Measurements from ENCODE around the gene FGD6.

DNA sequence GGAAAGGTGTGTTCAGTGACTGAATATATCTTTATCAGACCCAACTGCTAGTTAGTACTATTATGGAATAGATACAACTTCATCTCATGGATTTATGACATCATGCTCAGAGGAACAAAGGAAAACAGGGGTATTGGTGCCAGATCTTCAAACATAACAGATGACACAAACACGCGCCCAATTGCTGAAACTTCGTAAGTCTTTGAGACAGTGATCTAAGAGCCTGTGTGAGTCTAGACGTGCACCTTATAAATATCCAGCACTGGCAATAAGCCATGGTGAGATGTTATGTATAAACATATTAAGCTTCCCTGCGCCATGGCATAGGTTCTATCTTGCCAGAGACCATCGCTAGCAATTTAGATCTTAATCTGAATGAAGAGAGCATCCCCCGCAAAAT is 101.6 kb downstream of the FGD6 start:
- no peak for TF ChIP-seq CTCF (IDR thresholded peaks at IDR 0.05)
- TF ChIP-seq, protein P1, sequence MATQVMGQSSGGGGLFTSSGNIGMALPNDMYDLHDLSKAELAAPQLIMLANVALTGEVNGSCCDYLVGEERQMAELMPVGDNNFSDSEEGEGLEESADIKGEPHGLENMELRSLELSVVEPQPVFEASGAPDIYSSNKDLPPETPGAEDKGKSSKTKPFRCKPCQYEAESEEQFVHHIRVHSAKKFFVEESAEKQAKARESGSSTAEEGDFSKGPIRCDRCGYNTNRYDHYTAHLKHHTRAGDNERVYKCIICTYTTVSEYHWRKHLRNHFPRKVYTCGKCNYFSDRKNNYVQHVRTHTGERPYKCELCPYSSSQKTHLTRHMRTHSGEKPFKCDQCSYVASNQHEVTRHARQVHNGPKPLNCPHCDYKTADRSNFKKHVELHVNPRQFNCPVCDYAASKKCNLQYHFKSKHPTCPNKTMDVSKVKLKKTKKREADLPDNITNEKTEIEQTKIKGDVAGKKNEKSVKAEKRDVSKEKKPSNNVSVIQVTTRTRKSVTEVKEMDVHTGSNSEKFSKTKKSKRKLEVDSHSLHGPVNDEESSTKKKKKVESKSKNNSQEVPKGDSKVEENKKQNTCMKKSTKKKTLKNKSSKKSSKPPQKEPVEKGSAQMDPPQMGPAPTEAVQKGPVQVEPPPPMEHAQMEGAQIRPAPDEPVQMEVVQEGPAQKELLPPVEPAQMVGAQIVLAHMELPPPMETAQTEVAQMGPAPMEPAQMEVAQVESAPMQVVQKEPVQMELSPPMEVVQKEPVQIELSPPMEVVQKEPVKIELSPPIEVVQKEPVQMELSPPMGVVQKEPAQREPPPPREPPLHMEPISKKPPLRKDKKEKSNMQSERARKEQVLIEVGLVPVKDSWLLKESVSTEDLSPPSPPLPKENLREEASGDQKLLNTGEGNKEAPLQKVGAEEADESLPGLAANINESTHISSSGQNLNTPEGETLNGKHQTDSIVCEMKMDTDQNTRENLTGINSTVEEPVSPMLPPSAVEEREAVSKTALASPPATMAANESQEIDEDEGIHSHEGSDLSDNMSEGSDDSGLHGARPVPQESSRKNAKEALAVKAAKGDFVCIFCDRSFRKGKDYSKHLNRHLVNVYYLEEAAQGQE (IDR thresholded peaks at IDR 0.05; ENCODE audit: insufficient read depth in 1 of 2, low read depth in 2 of 2, low read length in 1 of 2), result no peak
- no peak for TF ChIP-seq SIN3A (IDR thresholded peaks at IDR 0.05; ENCODE audit: borderline replicate concordance, insufficient read depth, low read depth, low read length)
- TF ChIP-seq POLR2AphosphoS5 (IDR thresholded peaks at IDR 0.05; ENCODE audit: low read depth, low read length), result no peak

All from Panc1 (cell line).